Measurements from ENCODE around the gene DEPDC4.

The DEPDC4 gene

DNA sequence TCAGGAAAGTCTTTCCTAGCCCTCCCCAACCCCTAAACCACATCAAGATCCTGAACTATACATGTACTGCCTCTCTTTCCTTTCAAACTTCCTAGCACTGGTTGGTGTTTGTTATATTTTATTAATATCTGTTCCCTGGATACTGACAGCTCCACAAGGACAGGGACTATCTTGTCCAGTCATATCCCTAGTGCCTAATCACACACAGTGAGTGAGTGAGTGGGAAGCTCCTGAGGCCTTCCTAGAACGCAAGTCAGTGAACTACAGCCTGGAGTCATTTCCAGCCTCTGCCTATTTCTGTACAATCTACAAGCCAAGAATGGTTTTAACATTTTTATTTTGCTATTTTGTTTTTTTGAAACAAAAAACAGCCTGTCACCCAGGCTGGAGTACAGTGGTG is 73.8 kb downstream of the DEPDC4 start:
- Histone ChIP-seq H3K9me3 (ENCODE audit: control insufficient read depth, insufficient read depth, low read length) (no peaks in the 10 kb centered on the region), H3K4me1 (ENCODE audit: control insufficient read depth, insufficient read depth, low read length) (no peaks in the 10 kb centered on the region), H3K27me3 (ENCODE audit: control insufficient read depth, insufficient read depth, low read length) (no peaks in the 10 kb centered on the region), H3K4me3 (ENCODE audit: low read depth, low read length) (no peak overlapping the region), H3K27ac (ENCODE audit: low read depth, low read length) (no peak overlapping the region), H3K36me3 (ENCODE audit: control insufficient read depth, insufficient read depth, low read length) (peaks cover 32% of the 10 kb centered on the region), H3K9ac (ENCODE audit: low read depth, low read length) (no peak overlapping the region)
